Liver (tissue), 3 donors: ENCODE results near the gene DRC1.

Experiments used
- ATF3 ChIP-seq: IDR thresholded peaks from 2 replicates; pipeline ENCODE4 v1.6.1; 2016; ENCODE audit warnings: antibody characterized with exemption
- FOXA1 ChIP-seq: IDR thresholded peaks from 2 replicates; pipeline ENCODE4 v1.6.1; 2016; ENCODE audit warnings: antibody characterized with exemption
- GABPA ChIP-seq, 2 donors: IDR thresholded peaks in 1 of 2; conservative IDR thresholded peaks in 1 of 2; 2 replicates each; pipeline ENCODE4 v1.6.1; 2016; ENCODE audit warnings: antibody characterized with exemption in 2 of 2, mild to moderate bottlenecking in 1 of 2, moderate library complexity in 1 of 2
- HNF4G ChIP-seq: IDR thresholded peaks from 2 replicates; pipeline ENCODE4 v1.6.1; 2016; ENCODE audit warnings: antibody characterized with exemption
- JUND ChIP-seq, 2 donors: IDR thresholded peaks; 2 replicates each; pipeline ENCODE4 v1.6.1; 2016; ENCODE audit warnings: antibody characterized with exemption in 2 of 2
- MAX ChIP-seq: IDR thresholded peaks from 2 replicates; pipeline ENCODE4 v1.6.1; 2016; ENCODE audit warnings: antibody characterized with exemption
- RAD21 ChIP-seq, 2 donors: IDR thresholded peaks; 2 replicates each; pipeline ENCODE4 v1.6.1; 2016; ENCODE audit warnings: antibody characterized with exemption in 2 of 2, mild to moderate bottlenecking in 2 of 2
- SP1 ChIP-seq: IDR thresholded peaks from 2 replicates; pipeline ENCODE4 v1.6.1; 2018; ENCODE audit warnings: antibody characterized with exemption, mild to moderate bottlenecking
- YY1 ChIP-seq: IDR thresholded peaks from 2 replicates; pipeline ENCODE4 v1.6.1; 2016; ENCODE audit warnings: antibody characterized with exemption, mild to moderate bottlenecking
- ZBTB33 ChIP-seq: IDR thresholded peaks from 2 replicates; pipeline ENCODE4 v1.6.1; 2016; ENCODE audit warnings: antibody characterized with exemption
- TF ChIP-seq, protein P1 (sequence below): fragments of 150-350 bp; IDR thresholded peaks from 2 replicates; pipeline ENCODE4 v1.5.1; 2017; ENCODE audit warnings: improper control_type of control experiment, low read depth, low read length; ENCODE audit not compliant: missing input control
- TF ChIP-seq, protein P2 (sequence below): IDR thresholded peaks from 2 replicates; pipeline ENCODE4 v1.6.1; 2016; ENCODE audit warnings: antibody characterized with exemption, mild to moderate bottlenecking
- donor health status: healthy.
- donor health status: healthy.

- TF ChIP-seq, protein P1, sequence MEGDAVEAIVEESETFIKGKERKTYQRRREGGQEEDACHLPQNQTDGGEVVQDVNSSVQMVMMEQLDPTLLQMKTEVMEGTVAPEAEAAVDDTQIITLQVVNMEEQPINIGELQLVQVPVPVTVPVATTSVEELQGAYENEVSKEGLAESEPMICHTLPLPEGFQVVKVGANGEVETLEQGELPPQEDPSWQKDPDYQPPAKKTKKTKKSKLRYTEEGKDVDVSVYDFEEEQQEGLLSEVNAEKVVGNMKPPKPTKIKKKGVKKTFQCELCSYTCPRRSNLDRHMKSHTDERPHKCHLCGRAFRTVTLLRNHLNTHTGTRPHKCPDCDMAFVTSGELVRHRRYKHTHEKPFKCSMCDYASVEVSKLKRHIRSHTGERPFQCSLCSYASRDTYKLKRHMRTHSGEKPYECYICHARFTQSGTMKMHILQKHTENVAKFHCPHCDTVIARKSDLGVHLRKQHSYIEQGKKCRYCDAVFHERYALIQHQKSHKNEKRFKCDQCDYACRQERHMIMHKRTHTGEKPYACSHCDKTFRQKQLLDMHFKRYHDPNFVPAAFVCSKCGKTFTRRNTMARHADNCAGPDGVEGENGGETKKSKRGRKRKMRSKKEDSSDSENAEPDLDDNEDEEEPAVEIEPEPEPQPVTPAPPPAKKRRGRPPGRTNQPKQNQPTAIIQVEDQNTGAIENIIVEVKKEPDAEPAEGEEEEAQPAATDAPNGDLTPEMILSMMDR = no peak
- TF ChIP-seq MAX (no peak), GABPA (IDR thresholded peaks at IDR 0.05 in 1 of 2, conservative IDR thresholded peaks at IDR 0.05 in 1 of 2) (no peak), SP1 (no peak), YY1 (no peak), ATF3 (no peak), ZBTB33 (no peak), RAD21 (IDR thresholded peaks at IDR 0.05) (no peak), JUND (IDR thresholded peaks at IDR 0.05) (no peak), FOXA1 (no peak), HNF4G (no peak)
- TF ChIP-seq, protein P2, sequence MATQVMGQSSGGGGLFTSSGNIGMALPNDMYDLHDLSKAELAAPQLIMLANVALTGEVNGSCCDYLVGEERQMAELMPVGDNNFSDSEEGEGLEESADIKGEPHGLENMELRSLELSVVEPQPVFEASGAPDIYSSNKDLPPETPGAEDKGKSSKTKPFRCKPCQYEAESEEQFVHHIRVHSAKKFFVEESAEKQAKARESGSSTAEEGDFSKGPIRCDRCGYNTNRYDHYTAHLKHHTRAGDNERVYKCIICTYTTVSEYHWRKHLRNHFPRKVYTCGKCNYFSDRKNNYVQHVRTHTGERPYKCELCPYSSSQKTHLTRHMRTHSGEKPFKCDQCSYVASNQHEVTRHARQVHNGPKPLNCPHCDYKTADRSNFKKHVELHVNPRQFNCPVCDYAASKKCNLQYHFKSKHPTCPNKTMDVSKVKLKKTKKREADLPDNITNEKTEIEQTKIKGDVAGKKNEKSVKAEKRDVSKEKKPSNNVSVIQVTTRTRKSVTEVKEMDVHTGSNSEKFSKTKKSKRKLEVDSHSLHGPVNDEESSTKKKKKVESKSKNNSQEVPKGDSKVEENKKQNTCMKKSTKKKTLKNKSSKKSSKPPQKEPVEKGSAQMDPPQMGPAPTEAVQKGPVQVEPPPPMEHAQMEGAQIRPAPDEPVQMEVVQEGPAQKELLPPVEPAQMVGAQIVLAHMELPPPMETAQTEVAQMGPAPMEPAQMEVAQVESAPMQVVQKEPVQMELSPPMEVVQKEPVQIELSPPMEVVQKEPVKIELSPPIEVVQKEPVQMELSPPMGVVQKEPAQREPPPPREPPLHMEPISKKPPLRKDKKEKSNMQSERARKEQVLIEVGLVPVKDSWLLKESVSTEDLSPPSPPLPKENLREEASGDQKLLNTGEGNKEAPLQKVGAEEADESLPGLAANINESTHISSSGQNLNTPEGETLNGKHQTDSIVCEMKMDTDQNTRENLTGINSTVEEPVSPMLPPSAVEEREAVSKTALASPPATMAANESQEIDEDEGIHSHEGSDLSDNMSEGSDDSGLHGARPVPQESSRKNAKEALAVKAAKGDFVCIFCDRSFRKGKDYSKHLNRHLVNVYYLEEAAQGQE = no peak
Observed at GRCh38 chr2:26494199-26494598, 92.5 kb downstream of the DRC1 start.
